ENCODE measurements around the gene UNC13B.

Gene UNC13B

DNA sequence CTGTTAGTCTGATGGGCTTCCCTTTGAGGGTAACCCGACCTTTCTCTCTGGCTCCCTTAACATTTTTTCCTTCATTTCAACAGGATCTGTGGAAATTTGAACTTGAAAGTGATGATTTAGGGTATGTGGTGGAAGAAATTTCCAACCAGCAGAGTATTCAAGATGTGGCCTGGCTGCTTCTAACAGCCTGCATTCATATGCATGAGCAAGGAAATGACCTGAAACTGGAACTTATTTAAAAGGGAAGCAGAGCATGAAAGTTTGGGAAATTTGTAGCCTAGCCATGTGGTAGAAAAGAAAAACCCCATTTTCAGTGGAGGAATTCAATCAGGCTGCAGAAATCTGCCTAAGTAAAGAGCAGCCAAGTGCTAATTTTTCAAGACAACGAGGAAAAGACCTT lies 41.7 kb downstream of the UNC13B start:
- no peaks in the 10 kb centered on the region for H3K36me3 ChIP-seq
- no peaks in the 10 kb centered on the region for H3K27me3 ChIP-seq
- TF ChIP-seq, protein P1, sequence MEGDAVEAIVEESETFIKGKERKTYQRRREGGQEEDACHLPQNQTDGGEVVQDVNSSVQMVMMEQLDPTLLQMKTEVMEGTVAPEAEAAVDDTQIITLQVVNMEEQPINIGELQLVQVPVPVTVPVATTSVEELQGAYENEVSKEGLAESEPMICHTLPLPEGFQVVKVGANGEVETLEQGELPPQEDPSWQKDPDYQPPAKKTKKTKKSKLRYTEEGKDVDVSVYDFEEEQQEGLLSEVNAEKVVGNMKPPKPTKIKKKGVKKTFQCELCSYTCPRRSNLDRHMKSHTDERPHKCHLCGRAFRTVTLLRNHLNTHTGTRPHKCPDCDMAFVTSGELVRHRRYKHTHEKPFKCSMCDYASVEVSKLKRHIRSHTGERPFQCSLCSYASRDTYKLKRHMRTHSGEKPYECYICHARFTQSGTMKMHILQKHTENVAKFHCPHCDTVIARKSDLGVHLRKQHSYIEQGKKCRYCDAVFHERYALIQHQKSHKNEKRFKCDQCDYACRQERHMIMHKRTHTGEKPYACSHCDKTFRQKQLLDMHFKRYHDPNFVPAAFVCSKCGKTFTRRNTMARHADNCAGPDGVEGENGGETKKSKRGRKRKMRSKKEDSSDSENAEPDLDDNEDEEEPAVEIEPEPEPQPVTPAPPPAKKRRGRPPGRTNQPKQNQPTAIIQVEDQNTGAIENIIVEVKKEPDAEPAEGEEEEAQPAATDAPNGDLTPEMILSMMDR (IDR thresholded peaks at IDR 0.05): no peak
- no peak overlapping the region for H3K4me3 ChIP-seq (ENCODE audit: low read depth in 1 of 2, low read length in 1 of 2)
- no peak overlapping the region for H3K27ac ChIP-seq
- H3K4me1 ChIP-seq (ENCODE audit: control insufficient read depth in 1 of 2, insufficient read depth in 1 of 2, low read depth in 1 of 2, low read length in 1 of 2): no peaks in the 10 kb centered on the region
- H3K9me3 ChIP-seq: peaks cover 17% of the 10 kb centered on the region

DNA sequence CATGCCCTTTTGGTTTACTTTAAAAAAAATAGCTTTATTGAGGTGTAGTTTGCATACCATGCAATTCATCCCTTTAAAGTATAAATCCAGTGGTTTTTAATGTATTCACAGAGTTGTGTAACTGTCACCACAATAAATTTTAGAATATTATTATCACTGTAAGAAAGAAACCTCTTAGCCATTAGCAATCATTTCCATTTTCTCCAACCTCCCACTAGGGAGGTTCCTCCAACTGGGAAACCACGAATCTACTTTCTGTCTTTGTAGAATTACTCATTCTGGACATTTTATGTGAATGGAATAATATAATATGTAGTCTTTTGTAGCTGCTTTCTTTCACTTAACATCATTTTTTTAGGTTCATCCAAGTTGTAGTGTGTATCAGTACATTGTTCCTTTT lies 43.5 kb downstream of the UNC13B start:
- no peak overlapping the region for H3K27ac ChIP-seq
- H3K4me3 ChIP-seq (ENCODE audit: low read depth in 1 of 2, low read length in 1 of 2): no peak overlapping the region
- H3K36me3 ChIP-seq: no peaks in the 10 kb centered on the region
- H3K9me3 ChIP-seq: peaks cover 17% of the 10 kb centered on the region
- TF ChIP-seq, protein P1 (IDR thresholded peaks at IDR 0.05): no peak
- H3K27me3 ChIP-seq: no peaks in the 10 kb centered on the region
- H3K4me1 ChIP-seq (ENCODE audit: control insufficient read depth in 1 of 2, insufficient read depth in 1 of 2, low read depth in 1 of 2, low read length in 1 of 2): no peaks in the 10 kb centered on the region

DNA sequence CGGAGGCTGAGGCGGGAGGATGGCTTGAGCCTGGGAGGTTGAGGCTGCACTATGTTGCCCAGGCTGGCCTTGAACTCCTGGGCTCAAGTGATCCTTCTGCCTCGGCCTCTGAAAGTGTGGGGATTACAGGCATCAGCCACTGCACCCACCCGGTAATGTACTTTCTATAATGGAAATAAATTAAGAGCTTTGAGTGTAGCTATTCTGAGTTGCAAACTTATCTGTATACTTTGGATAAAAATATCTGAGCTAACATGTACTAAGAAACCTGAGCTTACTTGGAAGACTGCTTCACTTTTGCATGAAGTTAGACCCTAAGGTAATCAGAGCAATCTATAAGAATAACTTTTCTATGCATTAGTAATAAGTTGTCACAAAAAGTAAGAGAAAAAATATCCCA lies 50.0 kb downstream of the UNC13B start:
- no peaks in the 10 kb centered on the region for H3K4me1 ChIP-seq (ENCODE audit: control insufficient read depth in 1 of 2, insufficient read depth in 1 of 2, low read depth in 1 of 2, low read length in 1 of 2)
- H3K27ac ChIP-seq: no peak overlapping the region
- no peaks in the 10 kb centered on the region for H3K27me3 ChIP-seq
- no peak overlapping the region for H3K4me3 ChIP-seq (ENCODE audit: low read depth in 1 of 2, low read length in 1 of 2)
- no peaks in the 10 kb centered on the region for H3K9me3 ChIP-seq
- no peaks in the 10 kb centered on the region for H3K36me3 ChIP-seq
- TF ChIP-seq, protein P1 (IDR thresholded peaks at IDR 0.05): no peak

DNA sequence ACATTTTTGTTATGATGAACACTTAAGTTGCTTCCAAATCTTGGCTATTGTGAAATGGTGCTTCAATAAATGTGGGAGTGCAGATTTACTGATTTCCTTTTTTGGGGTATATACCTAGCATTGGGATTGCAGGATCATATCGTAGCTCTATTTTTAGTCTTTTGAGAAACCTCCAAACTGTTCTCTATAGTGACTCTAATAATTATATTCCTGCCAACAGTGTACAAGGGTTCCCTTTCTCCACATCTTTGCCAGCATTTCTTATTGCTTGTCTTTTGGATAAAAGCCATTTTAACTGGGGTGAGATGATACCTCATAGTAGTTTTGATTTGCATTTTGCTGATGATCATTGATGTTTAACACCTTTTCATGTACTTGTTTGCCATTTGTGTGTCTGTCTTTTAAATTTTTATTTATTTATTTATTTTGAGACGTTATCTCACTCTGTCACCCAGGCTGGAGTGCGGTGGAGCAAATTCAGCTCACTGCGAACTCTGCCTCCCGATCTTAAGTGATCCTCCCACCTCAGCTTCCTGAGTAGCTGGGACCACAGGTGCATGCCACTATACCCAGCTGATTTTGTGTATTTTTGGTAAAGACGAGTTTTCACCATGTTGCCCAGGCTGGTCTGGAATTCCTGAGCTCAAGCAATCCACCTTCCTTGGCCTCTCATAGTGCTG lies 59.0 kb downstream of the UNC13B start:
- Histone ChIP-seq H3K9me3 (no peaks in the 10 kb centered on the region), H3K27ac (no peak overlapping the region), H3K4me3 (ENCODE audit: low read depth in 1 of 2, low read length in 1 of 2) (no peak overlapping the region), H3K36me3 (no peaks in the 10 kb centered on the region), H3K27me3 (no peaks in the 10 kb centered on the region), H3K4me1 (ENCODE audit: control insufficient read depth in 1 of 2, insufficient read depth in 1 of 2, low read depth in 1 of 2, low read length in 1 of 2) (no peaks in the 10 kb centered on the region)
- TF ChIP-seq, protein P1 (IDR thresholded peaks at IDR 0.05): no peak

DNA sequence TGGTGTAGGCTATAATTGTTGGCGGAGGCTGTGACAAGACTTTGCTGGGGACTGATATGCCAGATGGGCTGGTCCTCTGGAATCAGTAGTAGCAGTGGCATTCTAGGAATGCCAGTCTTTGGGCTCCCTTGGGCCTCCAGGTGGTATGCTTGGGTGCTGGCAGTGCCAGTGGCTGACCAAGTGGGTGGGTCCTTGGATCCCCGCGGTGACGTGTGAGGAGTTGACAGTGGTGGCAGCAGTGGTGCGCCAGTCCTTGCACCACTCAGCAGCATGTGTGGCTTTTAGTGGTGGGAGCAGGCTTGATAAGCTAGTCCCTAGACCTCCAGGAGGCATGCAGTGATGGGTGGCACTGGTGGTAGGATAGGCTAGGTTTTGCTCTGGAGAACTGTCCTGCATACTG lies 63.9 kb downstream of the UNC13B start:
- Histone ChIP-seq H3K4me3 (ENCODE audit: low read depth in 1 of 2, low read length in 1 of 2) (no peak overlapping the region), H3K9me3 (no peaks in the 10 kb centered on the region), H3K36me3 (no peaks in the 10 kb centered on the region), H3K27ac (no peak overlapping the region), H3K4me1 (ENCODE audit: control insufficient read depth in 1 of 2, insufficient read depth in 1 of 2, low read depth in 1 of 2, low read length in 1 of 2) (no peaks in the 10 kb centered on the region), H3K27me3 (no peaks in the 10 kb centered on the region)
- TF ChIP-seq, protein P1 (IDR thresholded peaks at IDR 0.05): no peak
